ENCODE results near the gene ZFAND6. TPM values are rescaled to one million over a fixed set of nuclear protein-coding genes. Genes with fewer than 3 reads are reported as not detected.

The ZFAND6 gene
- total RNA-seq, 3 donors from 2014 or later (not counting 1 experiment from before 2014, with no cell fraction given), result 145 to 150 (median 148) TPM

DNA sequence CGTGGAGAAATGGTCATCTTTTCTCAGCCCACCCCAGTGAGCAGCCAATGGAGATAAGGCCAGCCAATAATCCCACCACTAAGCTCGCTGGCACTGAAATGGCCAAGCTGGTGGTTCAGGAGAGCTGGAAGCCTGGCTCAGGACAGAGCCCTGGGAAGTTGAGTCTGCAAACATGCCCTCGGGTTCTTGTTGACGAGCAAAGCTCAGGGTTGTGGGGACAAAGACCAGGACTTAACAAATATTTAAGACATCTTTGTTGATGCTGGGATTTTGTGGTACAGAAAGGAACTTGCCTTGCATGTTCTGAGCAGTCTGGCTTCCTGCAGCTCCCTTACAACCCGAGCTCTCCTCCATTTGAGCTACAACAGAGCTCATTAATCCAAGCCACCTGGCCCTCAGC is 97.7 kb downstream of the ZFAND6 start:
- Mint-ChIP-seq H3K4me1 (peaks cover 21 to 51% of the 10 kb centered on the region in 2 donors), H3K36me3 (no peaks in the 10 kb centered on the region), H3K4me3 (no peak overlapping the region), H3K9me3 (no peaks in the 10 kb centered on the region), H3K27ac (no peak overlapping the region), H3K27me3 (ENCODE audit: low read depth in 2 of 2) (no peaks in the 10 kb centered on the region)
- no peaks in the 10 kb centered on the region for H3K36me3 ChIP-seq (ENCODE audit: control insufficient read depth, insufficient read depth, low read length)
- WGBS (ENCODE audit: insufficient coverage), result 77% methylated on average over 5 of the region's 5 CpGs
- H3K27ac ChIP-seq (ENCODE audit: low read length), result no peak overlapping the region
- no peak for DNase-seq
- peaks cover 48% of the 10 kb centered on the region for H3K4me1 ChIP-seq (ENCODE audit: control insufficient read depth, insufficient read depth, low read length)
- intact Hi-C loops (cut with micrococcal nuclease), result no loop called here
- TF ChIP-seq, protein P1, sequence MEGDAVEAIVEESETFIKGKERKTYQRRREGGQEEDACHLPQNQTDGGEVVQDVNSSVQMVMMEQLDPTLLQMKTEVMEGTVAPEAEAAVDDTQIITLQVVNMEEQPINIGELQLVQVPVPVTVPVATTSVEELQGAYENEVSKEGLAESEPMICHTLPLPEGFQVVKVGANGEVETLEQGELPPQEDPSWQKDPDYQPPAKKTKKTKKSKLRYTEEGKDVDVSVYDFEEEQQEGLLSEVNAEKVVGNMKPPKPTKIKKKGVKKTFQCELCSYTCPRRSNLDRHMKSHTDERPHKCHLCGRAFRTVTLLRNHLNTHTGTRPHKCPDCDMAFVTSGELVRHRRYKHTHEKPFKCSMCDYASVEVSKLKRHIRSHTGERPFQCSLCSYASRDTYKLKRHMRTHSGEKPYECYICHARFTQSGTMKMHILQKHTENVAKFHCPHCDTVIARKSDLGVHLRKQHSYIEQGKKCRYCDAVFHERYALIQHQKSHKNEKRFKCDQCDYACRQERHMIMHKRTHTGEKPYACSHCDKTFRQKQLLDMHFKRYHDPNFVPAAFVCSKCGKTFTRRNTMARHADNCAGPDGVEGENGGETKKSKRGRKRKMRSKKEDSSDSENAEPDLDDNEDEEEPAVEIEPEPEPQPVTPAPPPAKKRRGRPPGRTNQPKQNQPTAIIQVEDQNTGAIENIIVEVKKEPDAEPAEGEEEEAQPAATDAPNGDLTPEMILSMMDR (IDR thresholded peaks at IDR 0.05), result no peak
- no peaks in the 10 kb centered on the region for H3K9me3 ChIP-seq (ENCODE audit: control insufficient read depth, insufficient read depth, low read length)
- no peak overlapping the region for H3K4me3 ChIP-seq (ENCODE audit: low read length)
- no peak for ATAC-seq
- H3K27me3 ChIP-seq (ENCODE audit: control insufficient read depth, insufficient read depth, low read length), result no peaks in the 10 kb centered on the region

- Mint-ChIP-seq H3K36me3 (no peaks in the 10 kb centered on the region), H3K27me3 (ENCODE audit: low read depth in 2 of 2) (no peaks in the 10 kb centered on the region), H3K4me1 (peaks cover 11 to 42% of the 10 kb centered on the region in 2 donors), H3K27ac (peak overlapping the region; percentile 64 to 76), H3K9me3 (no peaks in the 10 kb centered on the region), H3K4me3 (peak overlapping the region; percentile 21)
- Histone ChIP-seq H3K9me3 (ENCODE audit: control insufficient read depth, insufficient read depth, low read length) (no peaks in the 10 kb centered on the region), H3K4me1 (ENCODE audit: control insufficient read depth, insufficient read depth, low read length) (peaks cover 34% of the 10 kb centered on the region), H3K4me3 (ENCODE audit: low read length) (no peak overlapping the region), H3K36me3 (ENCODE audit: control insufficient read depth, insufficient read depth, low read length) (no peaks in the 10 kb centered on the region), H3K27me3 (ENCODE audit: control insufficient read depth, insufficient read depth, low read length) (no peaks in the 10 kb centered on the region), H3K27ac (ENCODE audit: low read length) (peak overlapping the region; percentile 35)
- intact Hi-C loops (cut with micrococcal nuclease), result no loop called here
- TF ChIP-seq, protein P1 (IDR thresholded peaks at IDR 0.05), result no peak
- WGBS (ENCODE audit: insufficient coverage), result 93% methylated on average over 5 of the region's 5 CpGs
- ATAC-seq (no peak), DNase-seq (no peak)
These were observed 99.8 kb downstream of the ZFAND6 start for GRCh38 chr15:80159301-80159700.

- Histone ChIP-seq H3K27me3 (ENCODE audit: control insufficient read depth, insufficient read depth, low read length) (no peaks in the 10 kb centered on the region), H3K4me1 (ENCODE audit: control insufficient read depth, insufficient read depth, low read length) (peaks cover 27% of the 10 kb centered on the region), H3K27ac (ENCODE audit: low read length) (peak overlapping the region; percentile 35), H3K36me3 (ENCODE audit: control insufficient read depth, insufficient read depth, low read length) (no peaks in the 10 kb centered on the region), H3K4me3 (ENCODE audit: low read length) (no peak overlapping the region), H3K9me3 (ENCODE audit: control insufficient read depth, insufficient read depth, low read length) (no peaks in the 10 kb centered on the region)
- Mint-ChIP-seq H3K36me3 (no peaks in the 10 kb centered on the region), H3K27me3 (ENCODE audit: low read depth in 2 of 2) (no peaks in the 10 kb centered on the region), H3K27ac (peak overlapping the region; percentile 64 to 76), H3K4me3 (peak overlapping the region; percentile 21), H3K4me1 (peaks cover 6 to 35% of the 10 kb centered on the region in 2 donors), H3K9me3 (no peaks in the 10 kb centered on the region)
- peak; percentile 66 to 81 (median 73) for ATAC-seq
- intact Hi-C loops (cut with micrococcal nuclease), result no loop called here
- WGBS (ENCODE audit: insufficient coverage), result 77% methylated on average over 12 of the region's 12 CpGs
- peak; percentile 30 to 55 for DNase-seq
- TF ChIP-seq, protein P1 (IDR thresholded peaks at IDR 0.05), result no peak
These were observed 100.5 kb downstream of the ZFAND6 start for GRCh38 chr15:80159811-80160569.
